HepG2 (cell line): ENCODE results near the gene ACRBP. TPM values are rescaled to one million over a fixed set of nuclear protein-coding genes. Genes with fewer than 3 reads are reported as not detected.

Experiments used
- ATAC-seq: fragments of 200-7000 bp; cut with Tn5 transposase; 3 replicates; pipeline ENCODE4 v1.9.1; 2020; ENCODE audit warnings: mild to moderate bottlenecking, moderate library complexity
- BruUV-seq: library from RNA; stranded (reverse); fragments of 400-500 nt; replicated peaks from 2 replicates; lab custom pipeline; 2021; lab: Mats Ljungman, UMichigan
- CTCF ChIA-PET: fragments of 300-600 bp; formaldehyde crosslinking; extraction: SDS; loops from one replicate; lab custom pipeline; 2021; ENCODE audit warnings: low total read pairs, inconsistent platforms, low intra/inter-chr PET ratio; lab: Yijun Ruan, JAX
- POLR2A ChIA-PET: fragments of 350-600 bp; sonication (Branson Sonifier 250); formaldehyde crosslinking; loops from one replicate; lab custom pipeline; 2020; ENCODE audit warnings: antibody characterized with exemption, inconsistent platforms; lab: Yijun Ruan, JAX
- DNase-seq: peaks from one replicate; pipeline ENCODE4 v3.0.0-alpha.2; 2015; ENCODE audit warnings: low spot score
- FAIRE-seq: peaks from 3 replicates; lab custom pipeline; 2011; peaks lifted over from hg19 to GRCh38; lab: Jason Lieb, UNC
- H2AFZ ChIP-seq: one replicate; pipeline ENCODE4 v1.6.1; 2011; ENCODE audit warnings: low read length, inconsistent platforms
- H3K27ac ChIP-seq: fragments of 300-600 bp; 3 replicates; pipeline ENCODE4 v1.8.0; 2011; ENCODE audit warnings: mixed run types, mild to moderate bottlenecking, mixed read lengths, low read length, inconsistent platforms; ENCODE audit not compliant: insufficient read depth; ENCODE audit errors: extremely low read length
- H3K27me3 ChIP-seq, 2 experiments: fragments of 200-600 bp in 1 of 2; 2 replicates in 1 of 2; 3 replicates in 1 of 2; pipeline versions ENCODE4 v1.6.0 to v1.8.0; 2011; ENCODE audit warnings: low read length in 2 of 2, mild to moderate bottlenecking in 2 of 2, moderate library complexity in 2 of 2, inconsistent platforms in 1 of 2; ENCODE audit not compliant: insufficient read depth in 2 of 2, control insufficient read depth in 1 of 2
- H3K36me3 ChIP-seq, 2 experiments: fragments of 200-600 bp in 1 of 2; replicated peaks in 1 of 2; 2 replicates in 1 of 2; 3 replicates in 1 of 2; pipeline versions ENCODE4 v1.5.1 to v1.8.0; 2011; ENCODE audit warnings: low read length in 2 of 2, inconsistent platforms in 1 of 2; ENCODE audit not compliant: insufficient read depth in 2 of 2, control insufficient read depth in 1 of 2
- H3K4me1 ChIP-seq: 2 replicates; pipeline ENCODE4 v1.5.1; 2012; ENCODE audit warnings: low read length, inconsistent platforms; ENCODE audit not compliant: insufficient read depth
- H3K4me2 ChIP-seq: 2 replicates; pipeline ENCODE4 v1.6.0; 2011; ENCODE audit warnings: low read depth, low read length, inconsistent platforms
- H3K4me3 ChIP-seq, 3 experiments: fragments of 200-600 bp in 1 of 3; sonication (generic), shearing (Covaris generic) in 1 of 3; replicated peaks in 1 of 3; 2 replicates each; pipeline ENCODE4 v1.5.1; 2011 to 2016; ENCODE audit warnings: low read length in 3 of 3, inconsistent platforms in 2 of 3, low read depth in 2 of 3, mild to moderate bottlenecking in 2 of 3, control low read depth in 1 of 3, mixed read lengths in 1 of 3; ENCODE audit not compliant: insufficient read depth in 1 of 3
- H3K79me2 ChIP-seq: one replicate; pipeline ENCODE4 v1.6.1; 2011; ENCODE audit warnings: low read length, inconsistent platforms; ENCODE audit not compliant: insufficient read depth
- H3K9ac ChIP-seq: 2 replicates; pipeline ENCODE4 v1.6.0; 2011; ENCODE audit warnings: mild to moderate bottlenecking, low read depth, low read length, inconsistent platforms; ENCODE audit not compliant: insufficient read depth
- H3K9me3 ChIP-seq: 2 replicates; pipeline ENCODE4 v1.5.1; 2012; ENCODE audit warnings: mild to moderate bottlenecking, low read length
- H4K20me1 ChIP-seq: 2 replicates; pipeline ENCODE4 v1.6.0; 2011; ENCODE audit warnings: inconsistent platforms, mild to moderate bottlenecking, low read length, moderate library complexity; ENCODE audit not compliant: insufficient read depth
- CENPT ChIP-seq: sonication (generic); formaldehyde crosslinking; IDR thresholded peaks from 2 replicates; pipeline ENCODE4 v1.8.0; 2022; ENCODE audit warnings: low read depth, mild to moderate bottlenecking, moderate library complexity, missing genetic modification reagents
- E2F1 ChIP-seq: sonication (generic); formaldehyde crosslinking; IDR thresholded peaks from 2 replicates; pipeline ENCODE4 v1.5.0; 2020; ENCODE audit warnings: missing genetic modification reagents
- EEA1 ChIP-seq: sonication (generic); formaldehyde crosslinking; IDR thresholded peaks from 2 replicates; pipeline ENCODE4 v1.5.1; 2020; ENCODE audit warnings: mild to moderate bottlenecking, missing genetic modification reagents, borderline replicate concordance
- EP300 ChIP-seq, 3 experiments: sonication (generic) in 1 of 3; formaldehyde crosslinking in 1 of 3; IDR thresholded peaks; 2 replicates each; pipeline versions ENCODE4 v1.5.1 to v1.6.1; 2011 to 2020; ENCODE audit warnings: low read depth in 2 of 3, low read length in 2 of 3, borderline replicate concordance in 1 of 3, improper control_type of control experiment in 1 of 3, mild to moderate bottlenecking in 1 of 3, missing genetic modification reagents in 1 of 3, moderate library complexity in 1 of 3
- ETS1 ChIP-seq: sonication (generic); formaldehyde crosslinking; IDR thresholded peaks from 2 replicates; pipeline ENCODE4 v1.4.0; 2020; ENCODE audit warnings: missing genetic modification reagents
- RFXANK ChIP-seq: IDR thresholded peaks from 2 replicates; pipeline ENCODE4 v1.6.1; 2016
- WIZ ChIP-seq: sonication (generic); formaldehyde crosslinking; IDR thresholded peaks from 2 replicates; pipeline ENCODE4 v1.5.1; 2020; ENCODE audit warnings: mild to moderate bottlenecking, missing genetic modification reagents
- ZBTB26 ChIP-seq: IDR thresholded peaks from 2 replicates; pipeline ENCODE4 v1.6.1; 2016; ENCODE audit warnings: missing compliant biosample characterization, missing genetic modification reagents, borderline replicate concordance
- WGBS: methylation state at CpG from one replicate; pipeline ENCODE4 v1.1.6; 2017; ENCODE audit warnings: low lambda C conversion rate; 5-methylcytosine and 5-hydroxymethylcytosine counted together
- in situ Hi-C: cut with HindIII; loops from 2 replicates; pipeline ENCODE4 v1.10.0; 2017; ENCODE audit warnings: low pct_unique_long_range_greater_than_20kb; ENCODE audit not compliant: extremely low pct_ligation_motif_present
- intact Hi-C: fragments of 100-400 bp; cut with micrococcal nuclease; formaldehyde crosslinking; loops from one replicate; pipeline ENCODE4 v1.10.0; 2022; ENCODE audit not compliant: unreplicated experiment
- polyA plus RNA-seq, 8 experiments: library from polyadenylated mRNA; depleted of rRNA in 3 of 8; stranded (reverse) in 7 of 8; unstranded in 1 of 8; fragments of >200 nt; fragmentation: Illumina TruSeq in 4 of 8; extraction: Trizol in 4 of 8; gene quantifications; 2 replicates each; pipeline versions ENCODE4 v1.2.1 to v1.2.3, GENCODE V29; 2011 to 2016; ENCODE audit warnings: low read depth in 4 of 8, missing spikeins in 1 of 8, mixed read lengths in 1 of 8; ENCODE audit not compliant: insufficient read depth in 1 of 8
- total RNA-seq, 5 experiments: library from RNA; depleted of rRNA; stranded (reverse); fragments of >200 nt; fragmentation: Illumina TruSeq; extraction: Trizol; gene quantifications; 2 replicates each; pipeline ENCODE4 v1.2.3, GENCODE V29; 2016; ENCODE audit warnings: low read depth in 1 of 5

The ACRBP gene
- total and polyA plus RNA-seq, 2 of the 13 experiments (the other 11 are each of a cell fraction or from before 2014, with no cell fraction given) = 0.46 TPM; not detected in 1

- TF ChIP-seq ZBTB26 (CRISPR knock-in tag) = no peak
These were observed 5.2 kb upstream of the ACRBP start (continued) for GRCh38 chr12:6652391-6652790.

- Histone ChIP-seq H3K27ac (no peak overlapping the region), H3K4me2 (no peak overlapping the region), H3K4me3 (no peak overlapping the region), H4K20me1 (no peaks in the 10 kb centered on the region), H2AFZ (no peak overlapping the region), H3K4me1 (no peaks in the 10 kb centered on the region), H3K36me3 (peaks cover 12 to 19% of the 10 kb centered on the region in 2 experiments), H3K27me3 (no peaks in the 10 kb centered on the region), H3K79me2 (no peaks in the 10 kb centered on the region), H3K9ac (no peak overlapping the region), H3K9me3 (no peaks in the 10 kb centered on the region)
- ChIA-PET POLR2A (no interaction called here), CTCF (no interaction called here)
- in situ Hi-C loops (no loop called here), intact Hi-C loops (no loop called here)
- no TSS peak for BruUV-seq
- no peak for ATAC-seq
- no peak for FAIRE-seq
- no peak for TF ChIP-seq WIZ (CRISPR knock-in tag)
- WGBS = 92% methylated on average over 8 of the region's 8 CpGs
- no peak for DNase-seq
These were observed 3.6 kb upstream of the ACRBP start for GRCh38 chr12:6650832-6651231.

- no peak overlapping the region for H3K9ac ChIP-seq
- BruUV-seq = no TSS peak
- H3K4me3 ChIP-seq = no peak overlapping the region
- ATAC-seq (no peak), DNase-seq (no peak), FAIRE-seq (no peak)
- peaks cover 21% of the 10 kb centered on the region for H3K4me1 ChIP-seq
- no peaks in the 10 kb centered on the region for H4K20me1 ChIP-seq
- no peak overlapping the region for H3K27ac ChIP-seq
- intact Hi-C loops (no loop called here), in situ Hi-C loops (no loop called here)
- ChIA-PET CTCF (no interaction called here), POLR2A (interaction anchor here (1.3 kb wide), 1 partner anchor 43 kb away, joined by 3 read pairs; the partner anchor contains the start of gene ZNF384)
- H3K36me3 ChIP-seq = peaks cover 0 to 5% of the 10 kb centered on the region in 2 experiments; a peak in 3 of 5 replicates
- no peaks in the 10 kb centered on the region for H3K9me3 ChIP-seq
- H3K79me2 ChIP-seq = no peaks in the 10 kb centered on the region
- H3K27me3 ChIP-seq = no peaks in the 10 kb centered on the region; a peak in 2 of 5 replicates
- H3K4me2 ChIP-seq = no peak overlapping the region
- WGBS = 85% methylated on average over 24 of the region's 28 CpGs
- no peak overlapping the region for H2AFZ ChIP-seq
- TF ChIP-seq RFXANK (CRISPR knock-in tag) = no peak
- no peak for TF ChIP-seq E2F1
- no peak for TF ChIP-seq EP300 (IDR thresholded peaks at IDR 0.05; ENCODE audit: low read depth in 2 of 2, low read length in 2 of 2)
- no peak for TF ChIP-seq EP300 (CRISPR knock-in tag; IDR thresholded peaks at IDR 0.05; ENCODE audit: borderline replicate concordance)
- no peak for TF ChIP-seq CENPT (CRISPR knock-in tag)
- TF ChIP-seq EEA1 (CRISPR knock-in tag) = no peak
- TF ChIP-seq ETS1 (CRISPR knock-in tag) = no peak
These were observed 753 bp downstream of the ACRBP start for GRCh38 chr12:6646276-6647082.
